Measurements from ENCODE around the gene SLC44A4. TPM values are rescaled to one million over a fixed set of nuclear protein-coding genes. Genes with fewer than 3 reads are reported as not detected.

The SLC44A4 gene
- total and polyA plus RNA-seq, 9 of the 15 experiments (the other 6 are each of a cell fraction or from before 2014, with no cell fraction given) = 7.9 to 18.6 (median 11.2) TPM

- TF ChIP-seq TOE1 (IDR thresholded peaks at IDR 0.05; ENCODE audit: borderline replicate concordance) (0 out of 2 replicates have a peak, but pooled peaks have one; percentile 45), TOE1 (CRISPR knock-in tag; IDR thresholded peaks at IDR 0.05; ENCODE audit: borderline replicate concordance, low read depth) (no peak), CXXC5 (CRISPR knock-in tag; IDR thresholded peaks at IDR 0.05) (peak; percentile 94), TARDBP (IDR thresholded peaks at IDR 0.05) (peak; percentile 76; the same call in 1 of the 2 replicates), CAMTA2 (CRISPR knock-in tag; conservative IDR thresholded peaks at IDR 0.05) (peak; percentile 91; the same call in 1 of the 2 replicates), KAT7 (CRISPR knock-in tag; IDR thresholded peaks at IDR 0.05; ENCODE audit: borderline replicate concordance) (0 out of 2 replicates have a peak, but pooled peaks have one; percentile 14), ZNF316 (IDR thresholded peaks at IDR 0.05) (no peak), RBM22 (IDR thresholded peaks at IDR 0.05; ENCODE audit: low read depth, low read length, poor library complexity, severe bottlenecking) (peak; percentile 58), CTBP1 (IDR thresholded peaks at IDR 0.05; ENCODE audit: borderline replicate concordance) (peak; percentile 98), KDM5B (IDR thresholded peaks at IDR 0.05; ENCODE audit: insufficient replicate concordance, low read depth, low read length) (peak; percentile 64), ZNF583 (CRISPR knock-in tag; IDR thresholded peaks at IDR 0.05) (peak; percentile 71), DMBX1 (CRISPR knock-in tag; IDR thresholded peaks at IDR 0.05; ENCODE audit: borderline replicate concordance) (peak; percentile 78), ZBTB2 (IDR thresholded peaks at IDR 0.05) (no peak), MEIS2 (IDR thresholded peaks at IDR 0.05; ENCODE audit: partially characterized antibody) (peak; percentile 57), TBP (optimal IDR thresholded peaks at IDR 0.05; ENCODE audit: low read depth, low read length) (peak; percentile 64), TFAP4 (CRISPR knock-in tag; IDR thresholded peaks at IDR 0.05; ENCODE audit: borderline replicate concordance) (peak; percentile 54; the same call in 1 of the 2 replicates), PHF8 (IDR thresholded peaks at IDR 0.05; ENCODE audit: borderline replicate concordance, low read length) (peak; percentile 60; the same call in 1 of the 2 replicates), GABPB1 (CRISPR knock-in tag; IDR thresholded peaks at IDR 0.05) (peak; percentile 21; the same call in 1 of the 2 replicates), ZNF212 (CRISPR knock-in tag; IDR thresholded peaks at IDR 0.05) (0 out of 2 replicates have a peak, but pooled peaks have one; percentile 51), ZBTB11 (CRISPR knock-in tag; IDR thresholded peaks at IDR 0.05) (peak in 1 of 3 experiments; percentile 74; a peak in 1 of 6 replicates), POLR2H (tag; IDR thresholded peaks at IDR 0.05; ENCODE audit: low read depth) (peak; percentile 67), BRF1 (IDR thresholded peaks at IDR 0.05; ENCODE audit: borderline replicate concordance, extremely low read depth, insufficient read length) (no peak), ZBTB17 (CRISPR knock-in tag; IDR thresholded peaks at IDR 0.05) (peak; percentile 78; the same call in 1 of the 2 replicates)
Observed at GRCh38 chr6:31901953-31902643, 23.3 kb upstream of the SLC44A4 start, which contains the start of gene ZBTB12 (continued).
